PC-3 (cell line): ENCODE results near the gene DIMT1.

Experiments
- EZH2 ChIP-seq: fragments of 300-600 bp; sonication (generic); IDR thresholded peaks from one replicate; pipeline ENCODE4 v1.6.1; 2017; ENCODE audit warnings: antibody characterized with exemption, mild to moderate bottlenecking, low read length; ENCODE audit not compliant: unreplicated experiment
- EZH2phosphoT487 ChIP-seq: fragments of 300-600 bp; sonication (generic); IDR thresholded peaks from 2 replicates; pipeline ENCODE4 v1.6.1; 2018; ENCODE audit warnings: mild to moderate bottlenecking, antibody characterized with exemption, low read length, borderline replicate concordance
- TF ChIP-seq, protein P1 (sequence below): fragments of 300-600 bp; sonication (generic); conservative IDR thresholded peaks from 2 replicates; pipeline ENCODE4 v1.5.1; 2017; ENCODE audit warnings: antibody characterized with exemption, low read depth, mild to moderate bottlenecking, low read length

DNA sequence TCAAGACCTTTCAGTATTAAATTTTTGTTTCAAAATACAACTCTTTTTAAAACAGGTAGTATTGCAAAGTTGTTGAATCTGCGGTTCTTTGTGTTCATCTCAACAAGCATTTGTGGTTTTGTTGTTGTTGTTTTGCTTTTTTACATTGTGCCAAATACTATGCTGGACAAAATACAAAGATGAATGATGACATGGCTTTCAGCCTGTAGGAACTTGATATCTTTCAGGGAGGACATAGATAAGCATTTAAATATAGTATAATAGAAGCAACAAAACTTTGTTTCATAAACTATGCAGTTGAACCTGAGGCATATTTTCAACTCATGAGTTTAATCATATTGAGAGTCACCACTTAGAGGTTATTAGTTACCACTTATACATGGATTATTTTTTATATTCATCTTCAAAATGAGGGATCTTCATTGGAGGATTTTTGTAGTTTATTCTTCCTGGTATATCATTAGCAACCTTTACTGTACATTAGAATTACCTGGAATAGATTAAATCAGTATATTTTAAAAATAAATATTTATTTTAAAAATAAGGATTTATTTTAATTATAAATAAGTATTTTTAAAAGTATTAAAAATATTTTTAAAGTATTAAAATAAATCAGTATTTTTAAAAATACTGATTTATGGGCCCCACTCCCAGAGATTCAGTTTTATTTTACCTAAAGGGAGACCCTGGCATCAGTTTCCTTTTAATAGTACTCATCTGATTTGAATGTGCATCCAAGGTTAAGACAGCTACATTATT, 54.8 kb downstream of the DIMT1 start:
- TF ChIP-seq, protein P1, sequence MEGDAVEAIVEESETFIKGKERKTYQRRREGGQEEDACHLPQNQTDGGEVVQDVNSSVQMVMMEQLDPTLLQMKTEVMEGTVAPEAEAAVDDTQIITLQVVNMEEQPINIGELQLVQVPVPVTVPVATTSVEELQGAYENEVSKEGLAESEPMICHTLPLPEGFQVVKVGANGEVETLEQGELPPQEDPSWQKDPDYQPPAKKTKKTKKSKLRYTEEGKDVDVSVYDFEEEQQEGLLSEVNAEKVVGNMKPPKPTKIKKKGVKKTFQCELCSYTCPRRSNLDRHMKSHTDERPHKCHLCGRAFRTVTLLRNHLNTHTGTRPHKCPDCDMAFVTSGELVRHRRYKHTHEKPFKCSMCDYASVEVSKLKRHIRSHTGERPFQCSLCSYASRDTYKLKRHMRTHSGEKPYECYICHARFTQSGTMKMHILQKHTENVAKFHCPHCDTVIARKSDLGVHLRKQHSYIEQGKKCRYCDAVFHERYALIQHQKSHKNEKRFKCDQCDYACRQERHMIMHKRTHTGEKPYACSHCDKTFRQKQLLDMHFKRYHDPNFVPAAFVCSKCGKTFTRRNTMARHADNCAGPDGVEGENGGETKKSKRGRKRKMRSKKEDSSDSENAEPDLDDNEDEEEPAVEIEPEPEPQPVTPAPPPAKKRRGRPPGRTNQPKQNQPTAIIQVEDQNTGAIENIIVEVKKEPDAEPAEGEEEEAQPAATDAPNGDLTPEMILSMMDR: no peak
- TF ChIP-seq EZH2 (no peak), EZH2phosphoT487 (no peak)
